ENCODE measurements around the gene PILRA.
"Not testable (repeated sequence)": the region's sequence is repeated elsewhere in the genome, so short reads cannot be mapped to it uniquely, and the experiment has no call there.

Gene PILRA

DNA sequence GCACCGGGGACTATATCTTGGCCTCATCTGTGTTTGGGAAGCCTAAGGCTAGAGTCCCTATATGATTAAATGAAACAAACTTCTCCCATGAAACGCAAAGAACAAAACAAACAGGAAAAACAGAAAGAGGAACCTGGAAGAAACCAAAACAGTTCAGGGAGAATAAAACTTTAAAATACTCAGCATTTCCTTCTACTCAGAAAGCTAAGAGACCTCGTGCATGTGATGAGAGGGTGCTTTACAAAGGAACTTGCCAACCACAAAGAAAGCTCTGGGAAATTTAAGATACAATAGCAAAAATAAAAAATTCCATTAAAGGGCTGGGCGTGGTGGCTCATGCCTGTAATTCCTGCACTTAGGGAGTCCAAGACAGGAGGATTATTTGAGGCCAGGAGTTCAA lies 6.9 kb downstream of the PILRA start:
- no peak for DNase-seq (ENCODE audit: low read depth)

DNA sequence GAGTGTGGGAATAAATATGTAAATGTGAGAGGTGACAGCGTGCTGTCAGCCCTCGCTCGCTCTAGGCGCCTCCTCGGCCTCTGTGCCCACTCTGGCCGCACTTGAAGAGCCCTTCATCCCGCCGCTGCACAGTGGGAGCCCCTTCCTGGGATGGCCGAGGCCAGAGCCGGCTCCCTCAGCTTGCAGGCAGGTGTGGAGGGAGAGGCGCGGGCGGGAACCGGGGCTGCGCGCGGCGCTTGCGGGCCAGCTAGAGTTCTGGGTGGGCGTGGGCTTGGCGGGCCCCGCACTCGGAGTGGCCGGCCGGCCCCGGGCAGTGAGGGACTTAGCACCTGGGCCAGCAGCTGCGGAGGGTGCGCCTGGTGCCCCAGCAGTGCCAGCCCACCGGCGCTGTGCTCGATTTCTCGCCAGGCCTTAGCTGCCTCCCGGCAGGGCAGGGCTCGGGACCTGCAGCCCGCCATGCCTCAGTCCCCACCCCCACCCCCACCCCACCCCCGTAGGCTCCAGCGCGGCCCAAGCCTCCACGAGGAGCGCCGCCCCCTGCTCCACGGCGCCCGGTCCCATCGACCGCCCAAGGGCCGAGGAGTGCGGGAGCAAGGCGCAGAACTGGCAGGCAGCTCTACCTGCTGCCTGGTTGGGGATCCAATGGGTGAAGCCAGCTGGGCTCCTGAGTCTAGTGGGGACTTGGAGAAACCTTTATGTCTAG lies 8.4 kb downstream of the PILRA start:
- DNase-seq (ENCODE audit: low read depth), result not testable (repeated sequence)

DNA sequence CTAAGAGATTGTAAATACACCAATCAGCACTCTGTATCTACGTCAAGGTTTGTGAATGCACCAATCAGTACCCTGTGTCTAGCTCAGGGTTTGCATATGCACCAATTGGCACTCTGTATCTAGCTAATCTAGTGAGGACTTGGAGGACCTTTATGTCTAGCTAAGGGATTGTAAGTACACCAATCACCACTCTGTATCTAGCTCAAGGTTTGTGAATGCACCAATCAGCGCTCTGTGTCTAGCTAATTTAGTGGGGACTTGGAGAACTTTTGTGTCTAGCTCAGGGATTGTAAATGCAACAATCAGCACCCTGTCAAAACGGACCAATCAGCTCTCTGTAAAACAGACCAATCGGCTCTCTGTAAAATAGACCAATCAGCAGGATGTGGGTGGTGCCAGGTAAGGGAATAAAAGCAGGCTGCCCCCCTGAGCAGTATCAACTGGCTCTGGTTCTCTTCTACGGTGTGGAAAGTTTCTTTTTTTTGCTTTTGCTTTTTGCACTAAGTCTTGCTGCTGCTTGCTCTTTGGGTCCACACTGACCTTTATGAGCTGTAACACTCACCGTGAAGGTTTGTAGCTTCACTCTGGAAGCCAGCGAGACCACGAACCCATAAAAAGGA lies 9.1 kb downstream of the PILRA start:
- DNase-seq (ENCODE audit: low read depth), result not testable (repeated sequence)

DNA sequence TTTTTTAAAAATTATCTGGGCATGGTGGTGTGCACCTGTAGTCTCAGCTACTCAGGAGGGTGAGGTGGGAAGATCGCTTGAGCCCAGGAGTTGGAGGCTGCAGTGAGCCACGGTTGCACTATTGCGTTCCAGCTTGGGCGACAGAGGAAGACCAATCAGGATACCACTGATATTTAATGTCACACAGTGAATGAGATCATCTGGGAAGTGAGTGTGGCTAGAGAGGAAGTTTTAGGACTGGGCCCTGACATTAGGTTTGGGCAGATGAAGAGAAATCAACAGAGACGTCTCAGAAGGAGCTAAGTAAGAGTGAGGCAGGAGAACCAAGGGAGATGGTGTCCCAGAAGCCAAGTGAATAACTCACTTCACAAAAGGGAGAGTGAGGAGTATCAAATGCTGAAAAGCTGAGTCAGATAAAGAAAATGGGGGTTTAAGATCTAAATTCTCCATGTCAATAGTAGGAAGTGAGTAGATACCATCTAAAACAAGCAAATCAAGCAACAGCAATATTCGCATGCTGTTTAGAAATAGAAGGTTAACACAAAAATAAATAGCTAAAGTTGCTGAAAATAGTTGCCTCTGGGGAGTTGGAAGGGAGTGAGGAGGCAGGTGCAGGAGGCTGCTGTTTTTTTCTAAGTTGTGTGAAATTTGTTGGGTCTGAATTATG lies 11.5 kb downstream of the PILRA start:
- no peak for DNase-seq (ENCODE audit: low read depth)

- no peak for DNase-seq (ENCODE audit: low read depth)
Observed at GRCh38 chr7:100386940-100387339, 13.7 kb downstream of the PILRA start.

DNA sequence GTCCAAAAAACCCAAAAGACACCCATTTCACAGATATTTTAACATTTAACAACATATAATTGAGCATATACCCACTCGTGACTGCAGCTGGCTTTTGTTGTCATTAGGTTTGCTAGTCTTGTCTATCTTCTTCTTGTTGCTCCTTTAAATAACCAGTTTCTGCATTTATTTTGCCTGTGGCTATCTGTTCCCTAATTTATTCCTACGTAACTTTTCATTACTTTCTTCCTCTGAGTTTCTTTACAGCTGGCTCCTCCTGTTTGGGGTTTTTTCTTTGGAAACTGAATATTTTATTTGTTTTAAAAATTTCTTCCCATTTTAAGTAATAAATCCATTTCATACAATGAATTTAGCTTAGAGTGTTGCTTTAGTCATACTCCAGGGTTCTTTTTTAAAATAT lies 14.4 kb downstream of the PILRA start:
- DNase-seq (ENCODE audit: low read depth), result no peak

DNA sequence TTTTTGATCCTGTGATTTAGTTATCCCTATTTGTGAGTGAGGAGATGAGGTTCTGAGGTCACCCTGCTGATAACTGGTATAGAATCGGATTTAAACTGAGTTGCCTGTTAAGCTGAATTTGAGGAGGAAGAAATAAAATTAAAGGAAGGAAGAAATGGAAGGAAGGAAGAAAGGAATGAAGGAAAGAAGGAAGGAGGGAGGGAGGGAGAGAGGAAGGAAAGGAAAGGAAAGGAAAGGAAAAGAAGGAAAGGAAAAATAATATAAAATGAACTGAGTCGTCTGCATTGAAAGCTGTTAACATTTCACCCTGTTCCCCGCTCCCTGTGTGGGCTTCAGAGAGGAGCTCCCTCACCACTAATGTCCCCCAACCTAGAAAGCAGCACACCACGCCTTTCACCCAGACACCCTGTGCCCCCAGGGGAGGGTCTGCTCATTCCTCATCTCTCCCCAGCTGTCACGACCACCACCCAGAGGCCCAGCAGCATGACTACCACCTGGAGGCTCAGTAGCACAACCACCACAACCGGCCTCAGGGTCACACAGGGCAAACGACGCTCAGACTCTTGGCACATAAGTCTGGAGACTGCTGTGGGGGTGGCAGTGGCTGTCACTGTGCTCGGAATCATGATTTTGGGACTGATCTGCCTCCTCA lies 16.3 kb downstream of the PILRA start:
- no peak for DNase-seq (ENCODE audit: low read depth)

GRCh38 chr7:100390286-100391009 lies 17.2 kb downstream of the PILRA start:
- DNase-seq (ENCODE audit: low read depth), result no peak

DNA sequence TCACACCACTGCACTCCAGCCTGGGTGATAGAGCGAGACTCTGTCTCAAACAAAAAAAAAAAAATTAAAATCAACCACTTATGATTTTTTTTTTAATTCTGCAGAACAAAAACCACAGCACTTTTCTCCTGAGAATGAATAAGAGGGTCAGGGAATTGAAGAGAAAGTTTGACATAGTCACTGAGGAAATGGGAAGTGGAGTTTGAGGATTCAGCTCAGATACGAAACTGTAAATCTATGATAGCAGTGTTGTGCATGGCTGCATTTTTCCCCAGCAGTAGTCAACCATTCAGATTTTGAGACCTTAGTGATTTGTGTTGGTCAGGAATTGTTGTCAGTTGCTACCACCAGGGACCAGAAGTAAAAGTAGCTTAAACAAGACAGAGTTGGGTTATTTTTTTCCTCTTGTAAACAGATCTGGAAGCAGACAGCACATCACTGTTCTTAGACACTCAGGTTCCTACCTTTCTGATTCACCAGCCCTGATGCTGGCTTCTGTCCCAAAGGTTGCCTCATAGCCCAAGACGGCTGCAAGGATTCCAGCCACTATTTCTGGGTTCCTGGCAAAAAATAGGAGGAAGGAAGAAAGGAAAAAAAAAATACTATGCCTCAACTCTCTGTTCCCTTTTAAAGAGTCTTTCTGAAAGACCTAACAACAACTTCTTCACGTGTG lies 20.1 kb downstream of the PILRA start:
- peak; percentile 5 for DNase-seq (ENCODE audit: low read depth)

GRCh38 chr7:100394077-100394476 lies 20.8 kb downstream of the PILRA start:
- DNase-seq (ENCODE audit: low read depth), result no peak

DNA sequence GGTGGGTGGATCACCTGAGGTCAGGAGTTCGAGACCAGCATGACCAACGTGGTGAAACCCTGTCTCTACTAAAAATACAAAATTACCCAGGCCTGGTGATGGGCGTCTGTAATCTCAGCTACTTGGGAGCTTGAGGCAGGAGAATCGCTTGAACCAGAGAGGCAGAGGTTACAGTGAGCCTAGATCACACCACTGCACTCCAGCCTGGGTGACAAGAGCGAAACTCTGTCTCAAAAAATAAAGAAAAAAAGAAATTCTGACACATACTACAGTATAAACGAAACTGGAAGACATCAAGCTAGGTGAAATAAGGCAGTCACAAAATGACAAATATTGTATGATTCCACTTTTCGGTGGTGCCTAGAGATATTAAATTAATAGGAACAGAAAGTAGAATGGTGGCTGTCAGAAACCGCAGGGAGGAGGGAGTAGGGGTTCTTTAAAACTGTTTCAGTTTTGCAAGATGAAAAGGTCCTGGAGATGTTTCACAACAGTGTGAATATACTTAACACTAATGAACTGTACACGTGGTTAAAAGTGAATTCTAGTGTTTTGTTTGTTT lies 23.2 kb downstream of the PILRA start:
- peak; percentile 10 for DNase-seq (ENCODE audit: low read depth)

- DNase-seq (ENCODE audit: low read depth), result no peak
Observed at GRCh38 chr7:100397315-100398081, 24.2 kb downstream of the PILRA start.

- no peak for DNase-seq (ENCODE audit: low read depth)
Observed at GRCh38 chr7:100398239-100398638, 25.0 kb downstream of the PILRA start.

DNA sequence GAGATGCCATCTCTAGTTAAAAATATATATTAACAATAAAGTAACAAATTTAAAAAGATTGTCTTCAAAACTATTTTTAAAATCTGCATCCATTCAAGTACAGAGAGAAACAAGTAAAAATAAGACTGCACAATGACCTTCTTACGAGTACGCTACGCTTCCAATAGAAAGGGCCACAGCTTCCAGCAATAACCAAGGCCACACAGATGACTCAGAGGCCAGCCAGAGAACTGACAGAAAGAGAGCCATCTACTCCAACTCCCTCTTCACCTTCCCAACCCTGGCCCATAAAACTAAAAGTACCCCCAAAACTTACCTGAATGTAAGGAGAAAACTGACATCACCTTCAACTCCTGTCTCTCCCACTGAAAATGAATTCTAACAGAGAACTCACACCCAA lies 26.8 kb downstream of the PILRA start:
- no peak for DNase-seq (ENCODE audit: low read depth)

DNA sequence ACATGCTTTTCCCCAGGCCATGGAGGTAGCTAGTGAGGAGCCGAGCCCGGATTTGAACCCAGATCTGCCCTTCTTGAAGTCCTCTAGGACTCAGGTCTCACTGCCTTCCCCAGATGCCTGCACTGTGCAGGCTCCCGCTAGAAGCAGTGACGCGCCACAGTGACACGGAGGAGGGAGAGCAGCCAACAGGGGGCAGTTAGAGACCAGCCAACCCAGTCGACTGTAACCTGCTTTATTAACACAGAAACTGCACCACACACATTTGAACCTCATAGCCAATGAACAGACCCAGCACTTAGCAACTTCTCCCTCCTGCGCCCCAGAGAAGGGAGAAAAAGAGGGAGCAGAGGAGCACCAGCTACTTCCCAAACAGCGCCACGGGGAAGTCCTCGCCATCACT lies 27.4 kb downstream of the PILRA start:
- no peak for DNase-seq (ENCODE audit: low read depth)

GRCh38 chr7:100401811-100402210 lies 28.5 kb downstream of the PILRA start:
- no peak for DNase-seq (ENCODE audit: low read depth)

DNA sequence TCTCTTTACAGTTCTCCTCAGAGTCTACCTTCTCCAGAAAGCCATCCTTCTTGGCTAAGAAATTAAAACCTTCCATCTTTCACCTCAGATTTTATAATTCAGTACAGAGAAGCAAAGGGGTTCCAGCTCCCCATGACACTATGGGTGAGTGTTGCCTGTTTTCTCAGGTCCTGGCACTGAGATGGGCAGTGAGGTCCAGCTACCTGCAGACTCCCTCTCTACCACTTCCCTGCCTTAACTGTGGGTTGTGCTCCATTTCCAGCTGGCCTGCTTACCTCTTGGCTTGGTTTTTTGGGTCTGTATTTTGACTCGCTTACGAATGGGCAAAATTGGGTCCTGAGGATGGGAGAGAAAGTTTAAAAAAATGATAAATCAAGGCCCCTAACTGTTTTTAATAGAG lies 29.0 kb downstream of the PILRA start:
- DNase-seq (ENCODE audit: low read depth), result no peak

DNA sequence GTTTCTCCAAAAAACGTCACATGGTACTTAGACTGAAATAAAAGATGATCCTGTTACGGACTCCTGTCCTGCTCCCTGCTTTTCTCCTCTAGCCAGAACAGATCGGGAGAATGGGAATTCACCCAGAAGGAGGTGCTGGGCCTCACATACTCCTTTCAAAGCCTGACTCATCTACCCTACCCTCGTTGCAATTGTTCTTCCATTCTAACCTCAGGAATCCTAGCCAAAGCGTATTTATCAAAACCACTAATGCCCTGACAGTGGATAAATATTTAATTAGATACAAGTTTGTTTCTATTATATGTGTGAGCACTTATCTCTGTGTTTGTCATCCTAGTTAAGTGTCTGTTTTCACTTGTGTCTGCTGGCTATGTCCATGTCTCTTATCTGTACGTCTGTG lies 33.5 kb downstream of the PILRA start:
- peak; percentile 86 for DNase-seq (ENCODE audit: low read depth)

DNA sequence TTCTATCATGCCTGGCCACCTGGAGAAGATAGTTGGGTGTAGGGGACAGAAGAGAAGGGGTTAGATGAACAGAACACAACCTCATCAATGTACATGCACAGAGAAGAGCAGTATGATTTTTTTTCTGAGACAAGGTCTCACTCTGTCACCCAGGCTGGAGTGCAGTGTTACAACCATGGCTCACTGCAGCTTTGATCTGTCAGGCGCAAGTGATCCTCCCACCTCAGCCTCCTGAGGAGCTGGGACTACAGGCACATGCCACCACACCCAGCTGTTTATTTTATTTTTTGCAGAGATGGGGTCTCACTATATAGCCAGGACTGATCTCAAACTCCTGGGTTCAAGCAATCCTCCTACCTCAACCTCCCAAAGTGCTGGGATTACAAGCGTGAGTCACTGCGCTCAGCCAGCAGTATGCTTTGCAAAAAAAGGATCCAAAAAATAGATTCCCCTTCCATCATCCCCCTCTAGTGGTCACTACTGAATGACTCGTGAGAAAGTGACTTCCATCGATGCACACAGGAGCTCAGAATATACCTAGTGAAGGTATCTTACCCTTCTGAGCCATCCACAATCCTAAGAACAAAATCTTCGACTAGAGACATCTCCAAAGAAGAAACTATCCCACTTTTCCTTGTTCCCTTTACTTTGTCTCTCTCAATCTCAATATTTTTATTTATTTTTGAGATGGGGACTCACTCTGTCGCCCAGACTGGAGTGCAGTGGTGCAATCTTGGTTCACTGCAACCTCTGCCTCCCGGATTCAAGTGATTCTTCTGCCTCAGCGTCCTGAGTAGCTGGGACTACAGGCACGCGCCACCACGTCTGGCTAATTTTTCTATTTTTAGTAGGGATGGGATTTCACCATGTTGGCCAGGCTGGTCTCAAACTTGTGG lies 34.2 kb downstream of the PILRA start:
- DNase-seq (ENCODE audit: low read depth), result peak; percentile 79

DNA sequence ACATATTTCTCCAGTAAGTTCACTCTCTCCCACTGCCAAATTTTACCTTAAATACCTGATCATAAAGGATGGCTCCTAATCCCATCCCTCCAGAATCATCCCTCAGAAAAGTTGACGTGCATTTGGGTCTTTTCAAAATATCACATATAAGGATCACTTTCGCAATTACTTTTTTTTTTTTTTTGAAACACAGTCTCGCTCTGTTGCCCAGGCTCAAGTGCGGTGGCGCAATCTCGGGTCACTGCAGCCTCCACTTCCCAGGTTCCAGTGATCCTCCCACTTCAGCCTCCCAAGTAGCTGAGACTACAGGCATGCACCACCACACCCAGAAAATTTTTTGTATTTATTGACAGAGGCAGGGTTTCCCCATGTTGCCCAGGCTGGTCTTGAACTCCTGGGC lies 37.8 kb downstream of the PILRA start:
- DNase-seq (ENCODE audit: low read depth), result no peak

Measured in amniotic epithelial cell (primary cell).